D341Med (cell line): ENCODE data around the gene ZC3H7B.
A peak's percentile ranks its signal among the peaks of the same experiment; 100 is the strongest.
"Not testable (repeated sequence)": the region's sequence is repeated elsewhere in the genome, so short reads cannot be mapped to it uniquely, and the experiment has no call there.

Source experiments
- DNase-seq: peaks from one replicate; pipeline ENCODE4 v3.0.0; 2012; ENCODE audit warnings: low spot score

ZC3H7B gene

GRCh38 chr22:41301085-41302020 is at the start of gene ZC3H7B:
Gene ZC3H7B (plus strand): TSS chr22:41301525. CDS start chr22:41320661, 19,136 bp downstream.
- DNase-seq = peak; percentile 95

- no peak for DNase-seq
These were observed 49.0 kb upstream of the ZC3H7B start for GRCh38 chr22:41252365-41252764.

- DNase-seq = no peak
These were observed 47.1 kb upstream of the ZC3H7B start for GRCh38 chr22:41254230-41254629.

GRCh38 chr22:41256254-41257253 is 44.8 kb upstream of the ZC3H7B start:
- DNase-seq = peak; percentile 57

- no peak for DNase-seq
These were observed 43.6 kb upstream of the ZC3H7B start for GRCh38 chr22:41257696-41258095.

- DNase-seq = not testable (repeated sequence)
These were observed 41.6 kb upstream of the ZC3H7B start for GRCh38 chr22:41259756-41260155.

- peak; percentile 22 for DNase-seq
These were observed 40.5 kb upstream of the ZC3H7B start for GRCh38 chr22:41260871-41261270.

GRCh38 chr22:41261541-41262249 is 39.6 kb upstream of the ZC3H7B start:
- DNase-seq = peak; percentile 21

GRCh38 chr22:41262250-41262765 is 39.0 kb upstream of the ZC3H7B start:
- no peak for DNase-seq

GRCh38 chr22:41263704-41264103 is 37.6 kb upstream of the ZC3H7B start:
- DNase-seq = peak; percentile 27

GRCh38 chr22:41264408-41264941 is 36.9 kb upstream of the ZC3H7B start:
- DNase-seq = peak; percentile 24

- DNase-seq = peak; percentile 30
These were observed 33.4 kb upstream of the ZC3H7B start for GRCh38 chr22:41267958-41268357.

- DNase-seq = peak; percentile 23
These were observed 29.5 kb upstream of the ZC3H7B start for GRCh38 chr22:41271787-41272186.

GRCh38 chr22:41273128-41273527 is 28.2 kb upstream of the ZC3H7B start:
- no peak for DNase-seq

- DNase-seq = peak; percentile 8
These were observed 26.5 kb upstream of the ZC3H7B start for GRCh38 chr22:41274856-41275255.

- peak; percentile 11 for DNase-seq
These were observed 21.3 kb upstream of the ZC3H7B start for GRCh38 chr22:41280065-41280464.

- peak; percentile 11 for DNase-seq
These were observed 20.5 kb upstream of the ZC3H7B start for GRCh38 chr22:41280854-41281253.

GRCh38 chr22:41284465-41284864 is 16.9 kb upstream of the ZC3H7B start:
- DNase-seq = no peak

- DNase-seq = peak; percentile 81
These were observed 15.9 kb upstream of the ZC3H7B start for GRCh38 chr22:41285441-41285819.

- DNase-seq = peak; percentile 97
These were observed 15.3 kb upstream of the ZC3H7B start, which contains the start of gene RANGAP1 for GRCh38 chr22:41285820-41286638. Gene RANGAP1 (minus strand): TSS chr22:41286187. CDS start chr22:41281044, 5,143 bp downstream.
